ENCODE results near the gene ZNF85. TPM values are rescaled to one million over a fixed set of nuclear protein-coding genes. Genes with fewer than 3 reads are reported as not detected.
"Not testable (repeated sequence)": the region's sequence is repeated elsewhere in the genome, so short reads cannot be mapped to it uniquely, and the experiment has no call there.

Gene ZNF85
- 0.40 and 0.42 TPM in 2 replicates for total RNA-seq (2014; rRNA removed; shearing (Covaris generic))
- polyA plus RNA-seq (2014; cell fraction: nucleus; rRNA removed): 4.0 TPM in 1 of 2 replicates, not detected in the other

DNA sequence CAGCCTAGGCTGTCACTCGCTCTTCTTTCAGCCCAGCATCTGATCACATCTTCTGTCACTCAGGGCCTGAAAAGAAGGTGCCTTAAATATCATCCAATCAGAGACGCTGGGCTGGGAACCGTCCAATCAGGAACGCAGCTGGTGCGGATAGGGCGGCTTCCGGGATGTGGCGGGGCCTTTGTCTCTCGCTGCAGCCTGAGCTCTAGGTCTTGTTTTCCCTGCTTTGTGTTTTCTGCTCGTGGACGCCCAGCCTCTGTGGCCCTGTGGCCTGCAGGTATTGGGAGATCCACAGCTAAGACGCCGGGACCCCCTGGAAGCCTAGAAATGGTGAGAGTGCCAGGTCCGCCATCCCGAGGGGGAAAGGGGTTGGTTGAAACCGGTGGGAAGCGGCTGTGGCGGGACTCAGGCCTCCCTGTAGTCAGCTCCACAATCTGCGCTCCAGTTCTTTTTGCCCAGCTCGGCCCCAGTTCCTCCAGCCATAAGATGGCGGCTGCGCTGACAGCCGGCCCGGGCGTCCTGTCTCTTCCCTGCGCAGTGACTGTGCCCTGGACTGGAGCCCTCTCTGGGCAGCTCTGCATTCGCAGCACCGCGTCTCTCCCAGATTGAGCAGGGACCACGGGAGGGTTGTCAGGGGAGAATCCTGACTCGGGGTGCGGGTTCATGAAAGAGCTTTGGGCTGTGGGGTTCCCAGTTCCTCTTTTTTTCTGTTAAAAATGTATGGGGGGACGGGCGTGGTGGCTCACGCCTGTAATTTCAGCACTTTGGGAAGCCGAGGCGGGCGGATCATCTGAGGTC lies at the start of gene ZNF85:
ZNF85 (plus strand) TSS at position 175 of the 795 bp plus-strand sequence; CDS start at position 325, 150 bp downstream.
- DNase-seq (ENCODE audit: extremely low read depth, low read depth): no peak

DNA sequence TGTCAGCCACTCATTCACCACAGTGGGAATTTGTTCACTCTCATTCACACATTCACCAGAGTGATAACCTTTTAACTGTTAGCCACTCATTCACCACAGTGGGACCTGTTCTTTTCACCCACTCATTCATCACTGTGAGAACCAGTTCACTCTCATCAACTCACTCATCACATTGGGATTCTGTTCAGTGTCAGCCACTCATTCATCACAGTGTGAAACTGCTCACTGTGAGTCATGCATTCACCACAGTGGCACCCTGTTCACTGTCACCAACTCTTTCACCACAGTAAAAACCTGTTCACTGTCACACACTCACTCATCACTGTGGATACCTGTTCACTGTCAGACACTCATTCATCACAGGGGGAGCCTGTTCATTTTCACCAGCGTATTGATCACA lies 43.5 kb upstream of the ZNF85 start:
- no peak for DNase-seq (ENCODE audit: extremely low read depth, low read depth)

DNA sequence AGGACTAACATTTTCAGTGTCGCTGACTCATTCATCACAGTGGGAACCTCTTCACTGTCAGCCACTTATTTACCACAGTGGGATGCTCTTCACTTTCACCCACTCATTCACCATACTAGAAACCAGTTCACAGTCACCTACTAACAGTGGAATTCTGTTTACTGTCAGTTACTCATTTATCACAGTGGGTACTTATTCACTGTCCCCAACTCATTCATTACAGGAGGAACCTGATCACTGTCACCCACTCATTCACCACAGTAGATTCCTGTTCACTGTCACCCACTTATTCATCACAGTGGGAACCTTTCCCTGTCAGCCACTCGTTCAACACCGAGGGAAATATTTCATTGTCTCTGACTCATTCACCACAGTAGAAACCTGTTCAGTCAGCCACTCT lies 10.1 kb upstream of the ZNF85 start:
- no peak for DNase-seq (ENCODE audit: extremely low read depth, low read depth)

DNA sequence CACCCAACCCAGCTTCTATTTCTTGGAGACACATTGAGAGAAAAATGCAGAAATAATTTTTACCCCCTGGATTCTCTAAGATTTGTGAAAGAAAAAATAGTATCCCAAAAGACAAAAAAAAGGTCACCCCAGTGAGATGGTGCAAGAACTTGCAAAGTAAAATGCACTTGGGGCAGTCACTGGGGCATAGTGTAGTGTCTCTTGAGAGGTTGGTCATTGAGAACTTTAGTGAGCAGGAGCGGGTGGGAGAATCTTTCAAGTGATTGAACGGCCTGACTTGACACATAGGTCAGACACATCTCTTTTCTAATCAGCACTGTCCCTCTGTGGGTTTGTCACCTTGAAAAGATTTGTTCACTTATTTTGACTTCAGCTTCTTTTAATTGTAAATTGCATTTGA lies 2.4 kb downstream of the ZNF85 start:
- no peak for DNase-seq (ENCODE audit: extremely low read depth, low read depth)

DNA sequence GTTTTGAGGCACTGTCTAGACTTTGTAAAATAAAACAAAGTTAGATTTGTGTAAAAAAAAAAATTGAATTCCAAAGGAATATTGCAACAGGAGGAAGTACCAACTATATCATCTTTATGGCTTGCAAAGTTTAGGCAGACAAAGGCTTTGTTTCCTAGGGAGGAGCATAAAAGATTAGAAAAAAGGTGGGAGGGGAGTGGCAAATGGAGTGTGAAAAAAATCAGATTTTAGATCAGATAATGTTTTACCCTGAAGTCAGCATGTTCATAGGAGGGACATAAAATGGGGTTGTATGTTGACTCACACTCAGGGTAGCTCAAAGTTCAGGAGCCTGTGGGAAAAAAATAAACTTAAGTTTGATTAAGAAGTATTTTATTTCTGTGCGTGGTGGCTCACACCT lies 3.7 kb downstream of the ZNF85 start:
- no peak for DNase-seq (ENCODE audit: extremely low read depth, low read depth)

DNA sequence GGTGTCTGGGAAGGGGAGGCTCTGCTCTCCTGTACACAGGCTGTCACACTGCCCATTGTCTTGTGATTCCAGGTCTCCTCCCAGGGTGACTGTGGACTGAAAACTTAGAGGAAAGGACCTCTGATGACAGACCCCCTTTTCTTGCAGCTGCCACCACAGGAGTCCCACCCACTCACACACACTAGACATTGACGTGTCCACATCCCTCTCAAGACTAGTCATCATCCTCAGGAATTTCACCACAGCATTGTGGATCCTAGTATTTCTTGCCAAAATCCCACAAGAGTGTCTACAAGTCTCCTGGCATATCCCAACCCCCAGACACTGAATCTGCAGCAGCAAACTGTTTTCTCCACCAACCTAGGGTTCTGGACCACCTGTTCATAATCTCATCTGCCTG lies 5.3 kb downstream of the ZNF85 start:
- DNase-seq (ENCODE audit: extremely low read depth, low read depth): no peak

DNA sequence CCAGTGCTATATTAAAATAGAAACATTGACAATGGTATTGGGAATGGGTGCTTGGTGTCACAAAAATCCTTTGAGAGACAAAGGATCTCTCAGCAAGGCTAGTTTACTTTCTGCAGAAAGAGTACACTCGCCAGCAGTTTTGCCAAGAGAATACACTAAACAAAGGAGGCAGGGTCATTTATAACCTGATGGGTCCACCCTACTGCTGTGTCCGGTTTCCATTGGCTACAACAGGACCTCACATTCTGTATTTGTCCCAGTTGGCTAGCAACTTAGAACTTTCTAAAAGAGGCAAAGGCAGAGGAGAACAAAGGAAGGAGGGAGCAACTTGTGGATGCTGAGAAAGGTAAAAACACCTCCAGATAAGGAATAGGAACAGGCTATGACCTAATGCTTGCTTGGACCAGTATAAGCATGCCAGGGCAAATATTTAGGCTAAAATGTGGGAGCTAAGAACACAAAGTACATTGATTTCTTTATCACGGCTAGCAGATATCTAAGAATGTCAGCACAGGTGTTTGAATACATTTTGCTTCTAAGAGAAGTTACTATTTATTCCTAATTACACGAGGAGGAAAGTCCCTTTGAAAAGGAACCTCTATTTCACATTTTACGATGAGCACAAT lies 13.4 kb downstream of the ZNF85 start:
- not testable (repeated sequence) for DNase-seq (ENCODE audit: extremely low read depth, low read depth)

DNA sequence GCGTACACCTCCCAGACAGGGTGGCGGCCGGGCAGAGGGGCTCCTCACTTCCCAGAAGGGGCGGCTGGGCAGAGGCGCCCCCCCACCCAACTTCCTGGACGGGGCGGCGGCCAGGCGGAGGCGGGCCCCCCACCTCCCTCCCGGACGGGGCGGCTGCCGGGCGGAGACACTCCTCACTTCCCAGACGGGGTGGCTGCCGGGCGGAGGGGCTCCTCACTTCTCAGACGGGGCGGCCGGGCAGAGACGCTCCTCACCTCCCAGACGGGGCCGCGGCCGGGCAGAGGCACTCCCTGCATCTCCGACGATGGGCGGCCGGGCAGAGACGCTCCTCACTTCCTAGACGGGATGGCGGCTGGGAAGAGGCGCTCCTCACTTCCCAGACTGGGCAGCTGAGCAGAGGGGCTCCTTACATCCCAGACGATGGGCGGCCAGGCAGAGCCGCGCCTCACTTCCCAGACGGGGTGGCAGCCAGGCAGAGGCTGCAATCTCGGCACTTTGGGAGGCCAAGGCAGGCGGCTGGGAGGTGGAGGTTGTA lies 29.6 kb downstream of the ZNF85 start:
- DNase-seq (ENCODE audit: extremely low read depth, low read depth): not testable (repeated sequence)

DNA sequence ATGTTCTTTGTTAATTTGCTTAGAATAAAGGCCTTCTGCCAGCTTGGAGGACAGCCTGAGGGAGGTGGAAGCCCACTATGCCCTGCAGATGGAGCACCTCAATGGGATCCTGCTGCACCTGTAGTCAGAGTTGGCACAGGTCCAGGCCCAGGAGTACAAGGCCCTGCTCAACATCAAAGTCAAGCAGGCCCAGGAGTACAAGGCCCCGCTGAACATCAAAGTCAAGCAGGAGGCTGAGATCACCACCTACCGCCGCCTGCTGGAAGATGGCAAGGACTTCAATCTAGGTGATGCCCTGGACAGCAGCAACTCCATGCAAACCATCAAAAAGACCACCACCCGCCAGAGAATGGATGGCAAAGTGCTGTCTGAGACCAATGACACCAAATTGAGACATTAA lies 41.7 kb downstream of the ZNF85 start:
- no peak for DNase-seq (ENCODE audit: extremely low read depth, low read depth)

DNA sequence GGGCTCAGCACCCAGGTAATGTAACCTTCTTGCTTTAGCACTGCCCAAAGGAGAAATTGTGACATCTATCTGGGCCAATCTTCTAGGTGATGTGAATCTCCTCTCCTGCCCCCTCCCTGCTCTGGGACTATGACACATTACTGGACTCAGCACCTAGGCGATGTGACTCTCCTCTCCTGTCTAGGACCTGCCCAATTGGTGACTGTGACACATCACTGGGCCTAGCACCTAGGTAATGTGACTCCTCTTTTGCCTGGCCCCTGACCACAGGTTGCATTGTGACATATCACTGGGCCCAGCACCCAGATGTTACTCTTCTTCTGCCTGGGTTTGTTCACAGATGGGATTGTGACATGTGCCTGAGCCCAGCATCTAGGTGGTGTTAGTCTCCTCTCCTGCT lies 45.0 kb downstream of the ZNF85 start:
- DNase-seq (ENCODE audit: extremely low read depth, low read depth): no peak

DNA sequence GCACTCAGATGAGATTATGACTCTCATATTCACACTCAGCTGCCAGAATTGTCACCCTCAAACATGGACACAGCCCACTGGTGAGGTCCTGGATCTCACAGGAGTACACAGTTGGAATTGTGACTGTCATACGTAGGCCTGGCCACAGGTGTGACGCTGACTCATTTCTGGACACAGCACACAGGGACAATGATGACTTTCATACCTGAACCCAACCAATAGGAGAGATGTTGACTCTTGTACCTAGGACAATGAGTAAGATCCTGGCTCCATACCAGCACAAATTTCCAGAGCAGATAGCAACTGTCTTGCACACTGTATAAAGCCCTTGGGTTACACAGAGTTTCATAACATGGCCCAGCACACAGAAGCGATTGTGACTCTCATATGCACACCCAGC lies 46.4 kb downstream of the ZNF85 start:
- DNase-seq (ENCODE audit: extremely low read depth, low read depth): no peak

DNA sequence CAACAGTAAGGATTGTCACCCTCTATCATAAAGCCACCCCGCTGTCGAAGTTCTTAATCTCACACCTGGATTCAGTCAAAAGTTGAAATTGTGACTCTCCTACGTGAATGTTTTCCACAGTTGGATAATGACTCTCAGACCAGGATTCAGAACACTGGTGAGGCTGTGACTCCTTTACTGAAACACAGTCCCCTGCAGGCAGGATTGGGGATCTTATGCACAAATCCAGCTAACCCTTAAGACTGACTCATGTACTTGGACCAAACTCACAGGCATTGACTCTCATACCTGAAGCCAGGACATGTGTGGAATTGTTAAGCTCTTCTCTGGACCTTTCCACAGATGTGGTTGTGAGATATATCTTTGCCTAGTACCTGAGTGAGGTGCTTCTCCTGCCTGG lies 46.8 kb downstream of the ZNF85 start:
- DNase-seq (ENCODE audit: extremely low read depth, low read depth): no peak

DNA sequence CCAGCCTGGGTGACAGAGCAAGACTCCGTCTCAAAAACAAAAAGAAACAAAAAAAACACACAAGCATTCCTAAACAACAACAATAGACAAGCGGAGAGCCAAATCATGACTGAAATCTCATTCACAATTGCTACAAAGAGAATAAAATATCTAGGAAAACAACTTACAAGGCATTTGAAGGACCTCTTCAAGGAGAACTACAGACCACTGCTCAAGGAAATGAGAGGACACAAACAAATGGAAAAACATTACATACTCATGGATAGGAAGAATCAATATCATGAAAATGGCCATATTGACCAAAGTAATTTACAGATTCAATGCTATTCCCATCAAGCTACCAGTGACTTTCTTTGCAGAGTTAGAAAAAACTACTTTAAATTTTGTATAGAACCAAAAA lies 69.7 kb downstream of the ZNF85 start:
- DNase-seq (ENCODE audit: extremely low read depth, low read depth): not testable (repeated sequence)

DNA sequence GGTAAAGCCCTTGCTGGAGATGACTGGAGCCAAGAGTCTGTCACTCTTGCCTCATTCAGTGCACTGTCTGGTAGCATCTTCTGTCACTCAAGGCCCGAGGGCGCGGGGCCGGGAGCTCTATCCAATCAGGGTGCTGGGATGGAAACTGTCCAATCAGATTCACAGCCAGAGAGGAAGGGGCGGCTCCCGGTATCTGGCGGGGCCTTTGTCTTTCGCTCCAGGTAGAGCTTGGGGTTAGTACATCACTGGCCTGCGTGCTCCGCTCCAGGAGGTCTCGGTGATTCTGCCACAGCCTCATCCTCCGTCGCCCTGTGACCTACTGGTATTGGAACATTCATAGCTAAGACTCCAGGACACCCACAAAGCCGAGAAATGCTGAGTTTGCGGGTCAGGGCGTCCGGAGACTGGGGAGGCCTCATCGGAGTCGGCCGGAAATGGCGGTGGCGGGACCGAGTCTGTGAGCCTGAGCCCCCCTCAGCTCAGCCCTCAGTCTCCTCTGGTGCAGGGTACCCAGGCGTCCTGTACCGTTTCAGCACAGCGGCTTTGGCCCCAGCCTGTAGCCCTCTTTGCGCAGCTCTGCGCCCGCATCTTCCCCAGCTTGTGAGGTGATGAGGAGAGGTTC lies 76.8 kb downstream of the ZNF85 start:
- DNase-seq (ENCODE audit: extremely low read depth, low read depth): no peak

Other genes starting within 250 kb of the ZNF85 start
- 0.27 TPM in 1 of 2 replicates, not detected in the other for gene ZNF66, start 146.9 kb upstream of the ZNF85 start, total RNA-seq (2014; rRNA removed; shearing (Covaris generic))
- 4.0 and 5.0 TPM in 2 replicates for gene ZNF430, start 97.4 kb downstream of the ZNF85 start, total RNA-seq (2014; rRNA removed; shearing (Covaris generic))
- gene ZNF714, start 159.0 kb downstream of the ZNF85 start, total RNA-seq (2014; rRNA removed; shearing (Covaris generic)): 14.9 and 15.5 TPM in 2 replicates
- gene ZNF431, start 218.8 kb downstream of the ZNF85 start, total RNA-seq (2014; rRNA removed; shearing (Covaris generic)): 3.6 and 5.6 TPM in 2 replicates